Nephron (organoid): ENCODE measurements around the gene RNF207.

Source experiments
- H3K27ac Mint-ChIP-seq, 3 experiments: 2 replicates each; pipeline ENCODE4 v1.8.0; 2020; ENCODE audit warnings: mixed read lengths in 3 of 3, mild to moderate bottlenecking in 2 of 3, moderate library complexity in 1 of 3
- H3K27me3 Mint-ChIP-seq: 2 replicates; pipeline ENCODE4 v1.8.0; 2021; ENCODE audit warnings: low read depth, mild to moderate bottlenecking, moderate library complexity, mixed read lengths
- H3K36me3 Mint-ChIP-seq: 2 replicates; pipeline ENCODE4 v1.8.0; 2020; ENCODE audit warnings: low read depth, mixed read lengths
- H3K4me1 Mint-ChIP-seq: 2 replicates; pipeline ENCODE4 v1.8.0; 2020; ENCODE audit warnings: mixed read lengths
- H3K4me3 Mint-ChIP-seq, 3 experiments: 2 replicates each; pipeline ENCODE4 v1.8.0; 2020; ENCODE audit warnings: mild to moderate bottlenecking in 3 of 3, mixed read lengths in 3 of 3, moderate library complexity in 2 of 3
- H3K9me3 Mint-ChIP-seq: 2 replicates; pipeline ENCODE4 v1.8.0; 2020; ENCODE audit warnings: mixed read lengths
- TF ChIP-seq, protein P1 (sequence below), 3 experiments: fragments of 200-600 bp; sonication (generic); IDR thresholded peaks; one replicate each; pipeline ENCODE4 v1.5.0; 2021; ENCODE audit warnings: antibody characterized with exemption in 3 of 3; ENCODE audit not compliant: unreplicated experiment in 3 of 3

The RNF207 gene

GRCh38 chr1:6180707-6181311 lies 25.1 kb upstream of the RNF207 start:
- Mint-ChIP-seq H3K9me3 (no peaks in the 10 kb centered on the region), H3K27ac (no peak overlapping the region), H3K27me3 (peaks cover 42% of the 10 kb centered on the region), H3K4me1 (peaks cover 28% of the 10 kb centered on the region), H3K4me3 (peak overlapping the region; percentile 62 to 74 (median 73)), H3K36me3 (peaks cover 21% of the 10 kb centered on the region)
- TF ChIP-seq, protein P1, sequence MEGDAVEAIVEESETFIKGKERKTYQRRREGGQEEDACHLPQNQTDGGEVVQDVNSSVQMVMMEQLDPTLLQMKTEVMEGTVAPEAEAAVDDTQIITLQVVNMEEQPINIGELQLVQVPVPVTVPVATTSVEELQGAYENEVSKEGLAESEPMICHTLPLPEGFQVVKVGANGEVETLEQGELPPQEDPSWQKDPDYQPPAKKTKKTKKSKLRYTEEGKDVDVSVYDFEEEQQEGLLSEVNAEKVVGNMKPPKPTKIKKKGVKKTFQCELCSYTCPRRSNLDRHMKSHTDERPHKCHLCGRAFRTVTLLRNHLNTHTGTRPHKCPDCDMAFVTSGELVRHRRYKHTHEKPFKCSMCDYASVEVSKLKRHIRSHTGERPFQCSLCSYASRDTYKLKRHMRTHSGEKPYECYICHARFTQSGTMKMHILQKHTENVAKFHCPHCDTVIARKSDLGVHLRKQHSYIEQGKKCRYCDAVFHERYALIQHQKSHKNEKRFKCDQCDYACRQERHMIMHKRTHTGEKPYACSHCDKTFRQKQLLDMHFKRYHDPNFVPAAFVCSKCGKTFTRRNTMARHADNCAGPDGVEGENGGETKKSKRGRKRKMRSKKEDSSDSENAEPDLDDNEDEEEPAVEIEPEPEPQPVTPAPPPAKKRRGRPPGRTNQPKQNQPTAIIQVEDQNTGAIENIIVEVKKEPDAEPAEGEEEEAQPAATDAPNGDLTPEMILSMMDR (IDR thresholded peaks at IDR 0.05; ENCODE audit: unreplicated experiment in 3 of 3): no peak

DNA sequence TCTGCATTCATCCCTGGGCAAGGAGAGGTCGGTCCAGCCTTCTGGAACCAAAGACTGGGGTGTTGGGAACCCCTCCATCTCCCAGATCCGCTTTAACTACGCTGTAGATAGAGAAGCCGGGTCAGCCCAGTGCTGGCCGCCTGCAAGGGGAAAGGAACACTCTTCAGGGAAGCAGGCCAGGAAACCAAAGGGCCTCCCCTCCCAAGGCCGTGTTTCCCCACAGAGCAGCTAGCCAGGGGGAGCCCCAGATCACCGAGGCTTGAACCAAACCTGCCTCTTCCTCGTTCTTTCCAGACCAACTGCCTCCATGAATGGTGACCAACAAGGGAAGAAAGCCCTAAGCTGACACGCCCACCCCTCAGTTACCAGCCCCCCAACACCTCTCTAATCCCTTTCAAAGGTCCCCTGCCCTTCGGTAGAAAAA lies 24.6 kb upstream of the RNF207 start:
- Mint-ChIP-seq H3K36me3 (peaks cover 24% of the 10 kb centered on the region), H3K27me3 (peaks cover 42% of the 10 kb centered on the region), H3K27ac (no peak overlapping the region), H3K4me3 (peak overlapping the region; percentile 62 to 74 (median 73)), H3K4me1 (peaks cover 28% of the 10 kb centered on the region), H3K9me3 (no peaks in the 10 kb centered on the region)
- TF ChIP-seq, protein P1 (IDR thresholded peaks at IDR 0.05; ENCODE audit: unreplicated experiment in 3 of 3): no peak

DNA sequence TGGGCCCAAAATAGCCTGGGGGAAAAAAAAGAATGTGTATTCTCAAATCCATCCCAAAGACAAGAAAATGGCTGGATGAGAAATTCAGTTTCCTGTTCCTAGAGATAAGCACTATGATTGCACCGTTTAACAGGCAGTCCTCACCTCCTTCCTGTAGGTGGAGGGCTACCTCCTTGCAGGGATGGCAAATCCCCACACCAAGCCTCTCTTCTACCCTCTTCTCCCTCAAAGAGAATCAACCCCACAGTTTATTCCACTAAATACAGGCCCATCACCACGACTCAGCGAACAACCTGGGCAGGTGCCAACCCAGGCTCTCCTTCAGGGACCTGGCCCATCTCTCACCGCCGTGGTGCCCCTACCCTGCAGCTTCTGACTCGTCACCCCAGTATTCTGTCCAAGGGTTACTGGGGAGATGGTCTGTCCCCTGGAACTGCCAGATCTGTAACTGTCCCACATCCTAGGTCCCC lies 22.4 kb upstream of the RNF207 start:
- H3K36me3 Mint-ChIP-seq: peaks cover 40% of the 10 kb centered on the region
- H3K27me3 Mint-ChIP-seq: peaks cover 42% of the 10 kb centered on the region
- TF ChIP-seq, protein P1 (IDR thresholded peaks at IDR 0.05; ENCODE audit: unreplicated experiment in 3 of 3): no peak
- H3K27ac Mint-ChIP-seq: no peak overlapping the region
- no peak overlapping the region for H3K4me3 Mint-ChIP-seq
- no peaks in the 10 kb centered on the region for H3K9me3 Mint-ChIP-seq
- peaks cover 23% of the 10 kb centered on the region for H3K4me1 Mint-ChIP-seq

DNA sequence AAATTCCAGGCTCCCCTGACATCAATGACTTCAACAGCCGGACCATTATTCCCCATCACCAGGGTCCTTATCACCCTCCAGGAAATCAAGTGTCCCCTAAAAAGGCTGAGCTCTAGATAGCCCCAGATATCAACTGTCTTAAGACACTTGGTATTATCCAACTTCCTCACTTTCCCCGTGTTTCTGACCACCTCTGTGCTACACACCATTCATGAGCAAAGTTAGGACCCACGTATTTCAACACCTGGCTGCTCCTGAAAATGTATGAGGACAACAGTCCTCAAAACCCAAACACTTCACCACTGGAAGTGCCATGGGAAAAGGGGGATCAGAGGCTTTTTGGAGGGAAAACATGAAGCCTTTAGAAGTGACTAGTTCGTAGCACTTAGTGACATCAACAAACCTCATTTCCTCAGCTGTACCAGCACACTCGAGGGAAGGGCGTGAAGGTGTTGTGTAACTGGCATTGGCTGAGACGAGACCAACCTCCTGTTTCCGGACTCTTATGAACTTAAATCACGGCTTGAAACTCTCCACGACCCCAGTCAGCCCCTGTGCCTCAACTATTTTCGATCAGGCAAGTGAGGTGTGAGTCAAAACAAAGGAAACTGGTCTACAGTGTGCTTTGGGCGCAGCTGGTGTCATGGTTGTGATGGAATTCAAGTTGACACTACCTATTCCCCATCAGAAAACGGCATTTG lies 21.7 kb upstream of the RNF207 start:
- Mint-ChIP-seq H3K4me3 (no peak overlapping the region), H3K36me3 (peaks cover 47% of the 10 kb centered on the region), H3K27ac (no peak overlapping the region), H3K9me3 (no peaks in the 10 kb centered on the region), H3K27me3 (peaks cover 42% of the 10 kb centered on the region), H3K4me1 (peaks cover 19% of the 10 kb centered on the region)
- TF ChIP-seq, protein P1 (IDR thresholded peaks at IDR 0.05; ENCODE audit: unreplicated experiment in 3 of 3): no peak

GRCh38 chr1:6185151-6185550 lies 20.8 kb upstream of the RNF207 start:
- H3K4me3 Mint-ChIP-seq: no peak overlapping the region
- peaks cover 42% of the 10 kb centered on the region for H3K27me3 Mint-ChIP-seq
- peaks cover 19% of the 10 kb centered on the region for H3K4me1 Mint-ChIP-seq
- no peak overlapping the region for H3K27ac Mint-ChIP-seq
- no peaks in the 10 kb centered on the region for H3K9me3 Mint-ChIP-seq
- peaks cover 51% of the 10 kb centered on the region for H3K36me3 Mint-ChIP-seq
- TF ChIP-seq, protein P1 (IDR thresholded peaks at IDR 0.05; ENCODE audit: unreplicated experiment in 3 of 3): no peak
